Tongue (tissue), 2 donors: ENCODE data around the gene SLC35F1. TPM values are rescaled to one million over a fixed set of nuclear protein-coding genes. Genes with fewer than 3 reads are reported as not detected.
"Not testable (repeated sequence)": the region's sequence is repeated elsewhere in the genome, so short reads cannot be mapped to it uniquely, and the experiment has no call there.

Experiments used
- DNase-seq: peaks from one replicate; pipeline ENCODE4 v3.0.0-alpha.2; 2015
- total RNA-seq: library from RNA; depleted of rRNA; stranded (reverse); fragments of >200 nt; gene quantifications from one replicate; pipeline ENCODE4 v1.2.3, GENCODE V29; 2014

The SLC35F1 gene
- total RNA-seq, 1 donor from 2014 or later, result 6.3 TPM

DNA sequence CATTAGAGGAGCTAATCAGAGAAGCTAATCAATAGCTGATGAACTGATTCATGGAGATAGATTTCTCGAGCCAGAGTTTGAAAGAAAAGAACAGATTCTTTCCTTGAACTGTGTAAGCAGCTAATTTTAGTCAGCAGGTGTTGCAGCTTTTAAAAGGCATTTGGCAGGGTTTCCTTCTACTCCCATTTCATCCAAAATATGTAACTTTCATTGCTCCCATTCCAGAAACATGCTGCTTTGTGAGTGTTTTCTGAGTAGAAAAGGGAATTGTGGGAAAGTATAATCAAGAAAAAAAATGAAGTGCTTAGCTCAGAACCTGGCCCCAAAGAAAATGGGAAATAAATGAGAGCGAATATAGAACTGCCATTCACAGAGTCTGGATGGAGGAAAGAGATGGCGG lies 20.8 kb downstream of the SLC35F1 start:
- DNase-seq, result peak; percentile 5

DNA sequence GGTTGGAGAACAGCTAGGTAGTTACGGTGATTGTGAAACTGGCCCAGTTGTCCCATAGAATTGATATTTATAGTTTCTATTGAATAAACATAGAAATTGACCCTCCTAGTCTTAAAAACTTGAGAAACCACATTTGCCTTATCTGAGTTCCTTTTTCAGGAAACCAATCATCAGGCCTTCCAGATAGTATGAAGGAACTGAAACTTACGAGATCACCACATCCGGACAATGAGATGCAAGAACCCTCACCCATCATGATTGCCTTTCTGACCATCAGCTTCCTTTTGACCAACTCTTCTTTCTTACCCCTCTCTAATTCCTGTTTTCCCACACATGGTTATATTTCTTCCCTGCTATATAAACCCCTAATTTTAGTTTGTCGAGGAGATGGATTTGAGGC lies 21.8 kb downstream of the SLC35F1 start:
- no peak for DNase-seq

DNA sequence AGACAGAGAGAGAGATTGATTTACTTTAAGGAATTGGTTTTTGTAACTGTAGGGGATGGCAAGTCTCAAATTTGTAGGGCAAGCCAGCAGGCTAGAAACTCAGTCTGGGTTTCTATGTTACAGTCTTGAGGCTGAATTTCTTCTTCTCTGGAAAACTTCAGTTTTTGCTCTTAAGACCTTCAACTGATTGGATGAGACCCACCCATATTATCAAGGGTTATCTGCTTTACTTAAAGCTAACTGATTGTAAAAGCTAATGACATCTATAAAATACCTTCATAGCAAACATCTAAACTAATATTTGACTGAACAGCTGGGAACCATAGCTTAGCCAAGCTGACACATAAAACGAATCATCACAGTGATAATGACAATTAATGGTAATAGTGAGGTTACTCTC lies 22.4 kb downstream of the SLC35F1 start:
- no peak for DNase-seq

- no peak for DNase-seq
Observed at GRCh38 chr6:117930645-117931044, 23.6 kb downstream of the SLC35F1 start.

DNA sequence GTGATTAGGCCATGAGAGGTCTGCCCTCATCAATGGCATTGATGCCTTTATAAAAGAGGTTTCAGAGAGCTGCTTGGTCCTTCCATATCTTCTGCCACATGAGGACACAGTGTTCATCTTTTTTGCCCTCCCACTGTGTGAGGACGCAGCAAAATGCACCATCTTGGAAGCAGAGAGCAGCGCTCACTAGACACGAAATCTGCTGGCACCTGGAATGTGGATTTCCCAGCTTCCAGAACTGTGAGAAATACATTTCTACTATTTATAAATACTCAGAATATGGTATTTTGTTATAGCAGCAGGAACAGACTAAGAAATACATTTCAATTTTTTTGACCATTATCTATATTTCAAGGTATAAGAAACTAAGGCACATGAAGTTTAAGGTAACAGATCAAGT lies 24.9 kb downstream of the SLC35F1 start:
- DNase-seq, result no peak

DNA sequence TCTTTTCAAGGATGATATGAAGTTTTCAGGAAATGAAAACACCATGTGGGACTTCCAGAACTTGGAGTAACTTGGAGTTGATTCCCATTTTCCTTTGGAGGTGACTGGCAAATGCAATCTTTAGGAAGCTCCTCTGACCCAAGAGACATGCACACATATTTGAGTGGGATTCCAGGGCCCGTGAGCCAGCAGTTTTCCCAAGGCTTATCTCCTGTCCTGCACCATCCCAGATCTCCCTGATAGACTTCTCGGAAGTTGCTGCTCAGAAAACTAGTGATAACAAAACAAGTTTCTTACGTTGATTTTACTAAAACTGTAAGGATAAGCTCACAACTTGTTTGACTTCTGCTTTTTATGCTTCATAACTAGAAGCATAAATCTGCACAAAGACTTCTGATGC lies 25.6 kb downstream of the SLC35F1 start:
- DNase-seq, result no peak

- DNase-seq, result no peak
Observed at GRCh38 chr6:117933471-117933870, 26.4 kb downstream of the SLC35F1 start.

GRCh38 chr6:117938311-117938995 lies 31.4 kb downstream of the SLC35F1 start:
- peak; percentile 3 for DNase-seq

DNA sequence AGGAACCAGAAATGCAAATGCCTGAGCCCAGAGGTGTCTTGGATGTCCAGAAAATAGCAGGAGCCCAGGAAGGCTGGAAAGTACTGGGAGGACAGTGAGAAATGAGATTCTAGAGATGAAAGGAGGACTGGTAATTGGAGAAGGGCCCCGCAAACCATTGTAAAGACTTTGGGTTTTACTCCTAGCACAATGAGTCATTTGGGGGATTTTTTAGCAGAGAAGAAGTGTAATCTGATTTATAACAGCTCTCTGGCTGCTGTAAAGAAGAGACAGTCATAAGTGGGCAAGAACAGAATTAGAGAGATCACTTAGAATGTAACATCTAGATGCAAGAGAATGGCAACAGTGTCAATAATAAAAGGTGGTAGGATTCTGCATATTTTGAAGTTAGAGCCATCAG lies 40.2 kb downstream of the SLC35F1 start:
- no peak for DNase-seq

GRCh38 chr6:117951783-117952182 lies 44.7 kb downstream of the SLC35F1 start:
- peak; percentile 1 for DNase-seq

GRCh38 chr6:117955684-117956256 lies 48.7 kb downstream of the SLC35F1 start:
- no peak for DNase-seq

DNA sequence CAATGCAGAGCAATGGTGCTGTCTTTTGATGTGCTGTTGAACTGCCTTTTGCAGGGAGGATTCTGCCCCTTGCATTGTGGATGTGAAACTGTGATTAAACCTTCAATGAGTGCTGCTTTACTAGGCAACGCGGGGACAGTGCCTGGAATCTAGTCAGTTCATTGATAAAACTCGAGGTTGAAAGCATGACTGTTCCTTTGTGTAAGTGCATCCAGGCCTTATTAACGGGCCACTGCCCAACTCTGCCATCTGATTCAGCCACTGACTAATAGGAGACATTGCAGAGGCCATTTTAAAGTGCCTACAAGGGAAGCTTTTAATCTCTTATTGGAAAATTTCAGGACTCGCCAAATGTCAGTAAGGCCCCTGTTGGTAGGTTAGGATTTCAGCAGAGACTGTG lies 49.3 kb downstream of the SLC35F1 start:
- DNase-seq, result peak; percentile 2

- DNase-seq, result no peak
Observed at GRCh38 chr6:117958536-117958935, 51.5 kb downstream of the SLC35F1 start.

- no peak for DNase-seq
Observed at GRCh38 chr6:117960877-117961276, 53.8 kb downstream of the SLC35F1 start.

DNA sequence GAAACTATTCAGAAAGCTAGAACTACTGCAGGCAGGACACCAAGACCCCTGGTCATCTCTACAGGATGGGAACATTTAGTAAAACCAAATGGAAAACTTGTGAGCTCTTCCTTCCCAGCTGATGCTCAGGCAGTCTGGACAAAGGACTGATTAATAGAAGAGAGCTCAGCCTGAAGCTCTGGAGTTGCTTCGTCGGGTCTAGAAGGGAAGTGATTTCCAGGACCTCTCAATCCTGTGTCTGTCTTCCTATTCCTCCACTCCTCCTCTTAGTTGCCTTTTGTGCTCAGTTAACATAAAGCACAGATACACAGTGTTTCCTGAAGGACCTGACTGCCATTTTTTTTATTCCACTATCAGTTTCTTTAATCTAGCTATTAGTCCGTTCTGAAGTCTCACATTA lies 54.2 kb downstream of the SLC35F1 start:
- DNase-seq, result no peak

DNA sequence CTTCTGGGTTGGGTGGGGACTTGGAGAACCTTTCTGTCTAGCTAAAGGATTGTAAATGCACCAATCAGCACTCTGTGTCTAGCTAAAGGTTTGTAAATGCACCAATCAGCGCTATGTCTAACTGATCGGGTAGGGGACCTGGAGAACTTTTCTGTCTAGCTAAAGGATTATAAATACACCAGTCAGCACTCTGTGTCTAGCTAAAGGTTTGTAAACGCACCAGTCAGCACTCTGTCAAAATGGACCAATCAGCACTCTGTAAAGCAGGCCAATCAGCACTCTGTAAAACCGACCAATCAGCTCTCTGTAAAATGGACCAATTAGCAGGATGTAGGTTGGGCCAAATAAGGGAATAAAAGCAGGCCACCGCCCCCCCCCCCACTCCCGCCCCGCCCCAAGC lies 58.7 kb downstream of the SLC35F1 start:
- not testable (repeated sequence) for DNase-seq

DNA sequence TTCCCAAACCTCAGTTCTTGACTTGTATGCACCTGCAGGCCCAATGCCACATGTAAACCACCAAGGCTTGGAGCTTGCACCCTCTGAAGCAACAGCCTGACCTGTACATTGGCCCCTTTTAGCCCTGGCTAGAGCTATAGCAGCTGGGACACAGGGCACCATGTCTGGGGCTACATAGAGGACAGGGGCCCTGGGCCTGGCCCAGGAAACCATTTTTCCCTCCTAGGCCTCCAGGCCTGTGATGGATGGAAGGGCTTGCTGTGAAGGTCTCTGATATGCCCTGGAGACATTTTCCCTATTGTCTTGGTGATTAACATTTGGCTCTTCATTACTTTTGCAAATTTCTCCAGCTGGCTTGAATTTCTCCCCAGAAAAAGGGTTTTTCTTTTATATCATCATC lies 64.6 kb downstream of the SLC35F1 start:
- DNase-seq, result no peak

DNA sequence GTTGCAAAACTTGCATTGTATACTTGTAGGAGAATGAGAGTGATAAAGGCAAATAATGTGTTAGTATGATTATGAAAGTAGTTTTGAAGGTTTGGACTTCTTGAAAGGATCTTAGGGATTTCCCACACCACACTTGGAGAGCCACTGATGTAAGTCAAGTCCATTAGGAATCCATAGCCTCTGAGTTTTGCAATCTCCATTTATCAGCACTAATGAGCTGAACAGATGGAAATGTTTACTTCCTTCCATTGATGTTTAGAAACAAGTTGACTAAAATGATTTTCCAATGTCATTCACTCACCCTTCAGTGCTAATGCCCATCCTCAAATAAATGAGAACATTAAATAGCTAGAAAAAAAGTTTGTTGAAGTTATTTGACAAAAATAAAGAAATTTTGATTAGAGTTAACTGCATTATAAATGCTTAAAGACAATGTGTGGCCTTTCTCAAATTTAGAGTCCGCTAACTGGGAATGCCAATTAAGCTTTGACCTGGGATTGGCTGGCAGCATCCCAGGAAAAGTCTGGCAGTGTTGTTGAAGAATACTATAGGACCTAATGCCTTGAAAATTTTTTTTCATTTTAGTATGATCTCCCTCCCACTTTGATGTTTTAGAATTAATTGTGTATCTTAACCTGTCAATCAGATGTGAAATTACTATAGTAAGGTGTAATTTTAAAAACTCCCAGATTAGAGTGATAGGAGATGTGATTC lies 68.0 kb downstream of the SLC35F1 start:
- no peak for DNase-seq

GRCh38 chr6:117976030-117976651 lies 69.1 kb downstream of the SLC35F1 start:
- peak; percentile 70 for DNase-seq

DNA sequence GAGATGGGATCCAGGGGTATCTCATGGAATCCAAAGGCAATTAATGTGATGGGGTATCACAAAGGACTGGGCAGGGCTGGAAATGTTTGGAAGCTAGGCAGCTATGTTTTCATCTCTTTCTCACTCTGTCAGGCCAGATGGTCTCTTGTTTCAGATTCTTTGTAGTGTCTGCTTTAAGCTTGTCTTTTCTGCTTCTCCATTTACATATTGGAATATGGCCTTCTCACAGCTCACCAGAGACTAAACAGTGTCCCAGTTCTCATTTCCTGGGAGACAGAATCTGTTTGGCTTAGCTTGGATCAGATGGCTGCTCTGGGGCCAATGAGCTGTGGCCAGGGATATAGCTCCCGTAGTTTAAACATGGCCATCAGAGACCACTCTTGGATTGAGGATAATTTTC lies 78.9 kb downstream of the SLC35F1 start:
- no peak for DNase-seq

DNA sequence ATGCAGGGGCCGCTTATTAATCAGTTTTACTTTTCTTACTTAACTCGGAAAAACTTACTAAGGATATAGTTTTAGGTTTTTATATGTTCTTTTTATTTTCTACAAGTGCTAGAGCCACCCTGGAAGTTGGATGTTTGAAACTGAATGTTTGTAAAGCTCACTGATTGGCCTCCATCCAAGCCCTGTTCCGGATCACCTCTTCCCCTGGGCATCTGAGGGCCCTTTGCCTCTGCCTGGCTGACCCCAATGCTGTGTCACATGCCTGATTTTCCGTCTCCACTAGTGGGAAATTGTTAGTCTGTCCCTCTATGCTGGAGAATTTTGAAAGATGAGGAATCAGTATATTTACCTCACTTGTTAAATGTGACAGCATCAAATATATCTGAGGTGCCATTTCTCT lies 79.3 kb downstream of the SLC35F1 start:
- DNase-seq, result no peak

GRCh38 chr6:117989086-117989485 lies 82.0 kb downstream of the SLC35F1 start:
- no peak for DNase-seq

- no peak for DNase-seq
Observed at GRCh38 chr6:117990151-117990550, 83.1 kb downstream of the SLC35F1 start.
